Spleen (tissue), 11 donors: ENCODE results near the gene GATA6. TPM values are rescaled to one million over a fixed set of nuclear protein-coding genes. Genes with fewer than 3 reads are reported as not detected.

Experiments
- DNase-seq: peaks from one replicate; pipeline ENCODE4 v3.0.0-alpha.2; 2020
- H3K27ac ChIP-seq, 8 donors: fragments of 200-600 bp; sonication (generic) in 7 of 8; 1 replicate in 4 of 8; 2 replicates in 4 of 8; pipeline versions ENCODE4 v1.5.0 to v1.8.0; 2016 to 2021; ENCODE audit warnings: inconsistent platforms in 4 of 8, mild to moderate bottlenecking in 4 of 8, moderate library complexity in 1 of 8
- H3K27me3 ChIP-seq, 7 donors: fragments of 200-600 bp; sonication (generic) in 6 of 7; replicated peaks in 1 of 7; 1 replicate in 4 of 7; 2 replicates in 3 of 7; pipeline versions ENCODE4 v1.5.0 to v1.8.0; 2016 to 2021; ENCODE audit warnings: inconsistent platforms in 3 of 7, mild to moderate bottlenecking in 1 of 7
- H3K36me3 ChIP-seq, 6 donors: fragments of 200-600 bp; sonication (generic) in 5 of 6; 1 replicate in 4 of 6; 2 replicates in 2 of 6; pipeline versions ENCODE4 v1.5.0 to v1.8.0; 2016 to 2021; ENCODE audit warnings: inconsistent platforms in 2 of 6
- H3K4me1 ChIP-seq, 6 donors: fragments of 200-600 bp; sonication (generic) in 5 of 6; 1 replicate in 3 of 6; 2 replicates in 3 of 6; pipeline versions ENCODE4 v1.5.0 to v1.8.0; 2016 to 2021; ENCODE audit warnings: inconsistent platforms in 3 of 6
- H3K4me3 ChIP-seq, 8 donors: fragments of 200-600 bp; sonication (generic) in 7 of 8; 1 replicate in 4 of 8; 2 replicates in 4 of 8; pipeline versions ENCODE4 v1.5.0 to v1.8.0; 2016 to 2021; ENCODE audit warnings: inconsistent platforms in 4 of 8, mild to moderate bottlenecking in 4 of 8, moderate library complexity in 2 of 8
- H3K9me3 ChIP-seq, 8 donors: fragments of 200-600 bp; sonication (generic) in 7 of 8; 1 replicate in 4 of 8; 2 replicates in 4 of 8; pipeline versions ENCODE4 v1.5.0 to v1.8.0; 2016 to 2021; ENCODE audit warnings: inconsistent platforms in 4 of 8
- CTCF ChIP-seq, 11 experiments: fragments of 200-600 bp in 7 of 11; fragments of 450-650 bp in 4 of 11; sonication (generic) in 4 of 11; IDR thresholded peaks in 8 of 11; conservative IDR thresholded peaks in 3 of 11; 1 replicate in 7 of 11; 2 replicates in 4 of 11; pipeline versions ENCODE4 v1.4.0 to v1.8.0; 2016 to 2021; ENCODE audit warnings: antibody characterized with exemption in 11 of 11, inconsistent platforms in 4 of 11, mild to moderate bottlenecking in 1 of 11
- POLR2A ChIP-seq, 3 donors: fragments of 450-650 bp; IDR thresholded peaks; one replicate each; pipeline ENCODE4 v1.5.1; 2017; ENCODE audit warnings: antibody characterized with exemption in 3 of 3, mild to moderate bottlenecking in 1 of 3
- POLR2AphosphoS5 ChIP-seq, 3 donors: sonication (generic); formaldehyde crosslinking; IDR thresholded peaks; one replicate each; pipeline ENCODE4 v1.5.1; 2017; ENCODE audit warnings: antibody characterized with exemption in 3 of 3
- WGBS, 5 donors: extraction: QIAGEN DNeasy Blood & Tissue Kit in 3 of 5; methylation state at CpG; one replicate each; pipeline versions ENCODE4 v1.1.5 to v1.1.7; 2013 to 2018; 5-methylcytosine and 5-hydroxymethylcytosine counted together
- intact Hi-C: fragments of 100-400 bp; cut with DNase I; formaldehyde crosslinking; loops from one replicate; pipeline ENCODE4 v1.15.0; 2023; ENCODE audit warnings: low total_unique reads
- polyA plus RNA-seq, 3 donors: library from polyadenylated mRNA; stranded (reverse); fragments of 200-250 nt; gene quantifications; one replicate each; pipeline ENCODE4 v1.2.1, GENCODE V29; 2013
- total RNA-seq, 7 donors: library from RNA; depleted of rRNA in 3 of 7; stranded (reverse); fragments of >200 nt in 3 of 7; fragmentation: NEBNext Ultra II Directional in 4 of 7; extraction: Animal tissue kit (Norgen Biotek cat#: 25700) in 4 of 7; gene quantifications; one replicate each; pipeline versions ENCODE4 v1.1.0 to v1.2.1, GENCODE V29; 2016 to 2021
- donor health status: healthy with polysubstance abuse.
- donor health status: DM: no; HTN: no; CAD: no; lungs with moderate emphysema.
- donor health status: DM: no; HTN: no; CAD: no.
- donor health status: Bipolar disorder and iron deficiency.
- donor health status: healthy.
- donor health status: DM: no; HTN: no; CAD: no.
- donor health status: DM: yes; HTN: yes; CAD: no.

The GATA6 gene
- total and polyA plus RNA-seq, 10 donors: 4.2 to 65.3 (median 34.8) TPM

GRCh38 chr18:22203536-22204213 is 34.3 kb downstream of the GATA6 start:
- Histone ChIP-seq H3K9me3 (no peaks in the 10 kb centered on the region), H3K27ac (peak overlapping the region in 1 of 8 donors; percentile 38), H3K4me3 (no peak overlapping the region), H3K4me1 (peaks cover 0 to 39% (median 7%) of the 10 kb centered on the region in 6 donors), H3K27me3 (no peaks in the 10 kb centered on the region), H3K36me3 (peaks cover 0 to 27% (median 0%) of the 10 kb centered on the region in 6 donors)
- TF ChIP-seq CTCF (IDR thresholded peaks at IDR 0.05 in 8 of 11, conservative IDR thresholded peaks at IDR 0.05 in 3 of 11) (no peak), POLR2AphosphoS5 (IDR thresholded peaks at IDR 0.05) (peak in 1 of 3 donors; percentile 6), POLR2A (IDR thresholded peaks at IDR 0.05) (no peak)
- 54 to 78% (median 72%) methylated on average over 3 of the region's 3 CpGs for WGBS, 5 donors
- intact Hi-C loops: no loop called here
- DNase-seq: no peak

GRCh38 chr18:22204214-22204536 is 34.8 kb downstream of the GATA6 start:
- TF ChIP-seq POLR2AphosphoS5 (IDR thresholded peaks at IDR 0.05): no peak
- no peak for TF ChIP-seq POLR2A (IDR thresholded peaks at IDR 0.05)
- H3K4me1 ChIP-seq: peaks cover 0 to 35% (median 7%) of the 10 kb centered on the region in 6 donors
- intact Hi-C loops: no loop called here
- peaks cover 0 to 27% (median 0%) of the 10 kb centered on the region in 6 donors for H3K36me3 ChIP-seq
- no peak for DNase-seq
- H3K9me3 ChIP-seq: no peaks in the 10 kb centered on the region
- WGBS, 5 donors: 92 to 100% (median 100%) methylated on average over 1 of the region's 1 CpG
- no peaks in the 10 kb centered on the region for H3K27me3 ChIP-seq
- no peak overlapping the region for H3K4me3 ChIP-seq
- no peak overlapping the region for H3K27ac ChIP-seq

- no peaks in the 10 kb centered on the region for H3K9me3 ChIP-seq
- DNase-seq: no peak
- no peaks in the 10 kb centered on the region for H3K27me3 ChIP-seq
- H3K4me3 ChIP-seq: no peak overlapping the region
- peaks cover 0 to 31% (median 7%) of the 10 kb centered on the region in 6 donors for H3K4me1 ChIP-seq
- intact Hi-C loops: no loop called here
- WGBS, 5 donors: 72 to 88% (median 84%) methylated on average over 6 of the region's 6 CpGs
- H3K36me3 ChIP-seq: peaks cover 0 to 27% (median 0%) of the 10 kb centered on the region in 6 donors
- H3K27ac ChIP-seq: no peak overlapping the region
- no peak for TF ChIP-seq POLR2A (IDR thresholded peaks at IDR 0.05)
- no peak for TF ChIP-seq POLR2AphosphoS5 (IDR thresholded peaks at IDR 0.05)
- no peak for TF ChIP-seq CTCF (IDR thresholded peaks at IDR 0.05 in 8 of 11, conservative IDR thresholded peaks at IDR 0.05 in 3 of 11)
These were observed 35.6 kb downstream of the GATA6 start for GRCh38 chr18:22204996-22205395.

- H3K9me3 ChIP-seq: no peaks in the 10 kb centered on the region
- H3K4me1 ChIP-seq: peaks cover 0 to 16% (median 6%) of the 10 kb centered on the region in 6 donors
- H3K36me3 ChIP-seq: peaks cover 0 to 7% (median 0%) of the 10 kb centered on the region in 6 donors
- H3K27ac ChIP-seq: no peak overlapping the region
- no peak for DNase-seq
- no peak overlapping the region for H3K4me3 ChIP-seq
- 76 to 91% (median 86%) methylated on average over 5 of the region's 5 CpGs for WGBS, 5 donors
- TF ChIP-seq POLR2A (IDR thresholded peaks at IDR 0.05) (no peak), POLR2AphosphoS5 (IDR thresholded peaks at IDR 0.05) (no peak), CTCF (IDR thresholded peaks at IDR 0.05 in 8 of 11, conservative IDR thresholded peaks at IDR 0.05 in 3 of 11) (no peak)
- no peaks in the 10 kb centered on the region for H3K27me3 ChIP-seq
- intact Hi-C loops: no loop called here
These were observed 37.8 kb downstream of the GATA6 start for GRCh38 chr18:22207021-22207758.
